Activated T-cell treated with anti-CD3 and anti-CD28 coated beads, Interleukin-2, amount 50 U/mL, for 4 hours (primary cell): ENCODE data around the gene CTDSP1. TPM values are rescaled to one million over a fixed set of nuclear protein-coding genes. Genes with fewer than 3 reads are reported as not detected.
A peak's percentile ranks its signal among the peaks of the same experiment; 100 is the strongest.

Source experiments
- ATAC-seq, 2 donors: fragments of 200-7000 bp; cut with Tn5 transposase; one replicate each; pipeline ENCODE4 v1.10.0; 2021
- DNase-seq: peaks from one replicate; pipeline ENCODE4 v3.0.0-alpha.2; 2020
- H3K27me3 Mint-ChIP-seq: one replicate; pipeline ENCODE4 v1.8.0; 2021; ENCODE audit warnings: low read depth, mixed read lengths
- H3K36me3 Mint-ChIP-seq: one replicate; pipeline ENCODE4 v1.8.0; 2022; ENCODE audit warnings: mixed read lengths; ENCODE audit not compliant: insufficient read depth
- H3K4me1 Mint-ChIP-seq: one replicate; pipeline ENCODE4 v1.8.0; 2021; ENCODE audit warnings: low read depth, mixed read lengths
- H3K4me3 Mint-ChIP-seq: one replicate; pipeline ENCODE4 v1.8.0; 2021; ENCODE audit warnings: mild to moderate bottlenecking, moderate library complexity, mixed read lengths
- H3K9me3 Mint-ChIP-seq: one replicate; pipeline ENCODE4 v1.8.0; 2021; ENCODE audit warnings: mixed read lengths
- total RNA-seq, 3 donors: library from RNA; stranded (reverse); gene quantifications; one replicate each; pipeline ENCODE4 v1.2.1, GENCODE V29; 2021

The CTDSP1 gene
- total RNA-seq, 3 donors from 2014 or later, result 42.8 to 58.0 (median 52.7) TPM

DNA sequence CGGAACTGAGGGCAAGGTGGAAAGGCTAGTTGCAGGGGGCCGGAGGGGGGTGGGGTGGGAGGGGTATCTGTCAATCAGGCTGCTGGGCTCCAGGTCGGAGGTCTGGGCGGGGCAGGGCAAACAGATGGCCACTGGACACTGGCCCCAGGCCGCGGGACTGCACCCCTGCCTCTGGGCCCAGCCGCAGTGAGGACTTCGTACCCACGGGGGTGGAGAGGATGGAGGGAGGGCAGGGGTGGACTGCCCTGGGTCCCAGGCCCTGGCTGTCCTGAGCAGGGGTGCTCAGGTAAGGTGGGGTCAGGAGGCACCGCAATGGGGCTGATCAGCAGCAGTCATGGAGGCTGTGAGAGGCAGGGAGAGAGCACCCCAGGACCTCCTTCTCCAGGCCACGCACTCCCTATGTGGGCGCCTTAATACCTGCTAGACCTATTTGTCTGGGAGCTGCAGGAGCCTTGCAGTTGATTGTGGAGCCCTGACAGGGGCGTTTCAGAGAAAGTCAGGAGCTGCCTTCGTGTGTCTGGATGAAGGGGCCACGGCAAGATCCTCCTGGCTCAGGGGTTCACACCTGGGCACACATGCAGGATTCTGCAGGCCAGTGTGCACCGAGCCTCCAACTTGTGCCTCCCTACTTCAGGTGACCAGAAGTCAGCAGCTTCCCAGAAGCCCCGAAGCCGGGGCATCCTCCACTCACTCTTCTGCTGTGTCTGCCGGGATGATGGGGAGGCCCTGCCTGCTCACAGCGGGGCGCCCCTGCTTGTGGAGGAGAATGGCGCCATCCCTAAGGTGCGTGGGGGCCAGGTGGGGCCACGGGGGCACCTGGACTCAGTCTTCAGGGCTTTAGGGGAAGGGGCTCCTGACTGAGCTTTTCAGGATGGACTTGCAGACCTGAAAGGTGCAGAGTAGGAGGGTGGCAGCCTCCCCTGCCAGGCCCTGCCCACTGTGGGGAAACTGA lies 1.5 kb downstream of the CTDSP1 start:
- Mint-ChIP-seq H3K27me3 (no peaks in the 10 kb centered on the region), H3K4me1 (peaks cover 53% of the 10 kb centered on the region), H3K9me3 (no peaks in the 10 kb centered on the region), H3K4me3 (peak overlapping the region; percentile 90), H3K36me3 (peaks cover 3% of the 10 kb centered on the region)
- ATAC-seq, result no peak
- no peak for DNase-seq

DNA sequence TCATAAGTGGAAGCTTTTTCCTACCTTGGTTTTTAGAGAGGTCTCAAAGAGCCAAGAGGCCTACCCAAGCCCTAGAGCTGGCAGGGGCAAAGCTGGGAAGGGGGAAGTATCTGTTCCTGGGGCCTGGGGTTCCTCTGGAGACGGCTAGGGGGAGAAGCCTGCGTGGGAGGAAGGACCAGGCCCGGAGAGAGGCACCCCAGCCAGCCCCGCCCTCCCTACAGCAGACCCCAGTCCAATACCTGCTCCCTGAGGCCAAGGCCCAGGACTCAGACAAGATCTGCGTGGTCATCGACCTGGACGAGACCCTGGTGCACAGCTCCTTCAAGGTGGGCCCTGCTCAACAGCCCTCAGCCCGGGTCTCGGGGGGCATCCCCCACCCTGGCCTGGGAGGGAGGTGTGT lies 2.2 kb downstream of the CTDSP1 start:
- ATAC-seq (no peak), DNase-seq (no peak)
- Mint-ChIP-seq H3K9me3 (no peaks in the 10 kb centered on the region), H3K36me3 (peaks cover 3% of the 10 kb centered on the region), H3K4me3 (peak overlapping the region; percentile 90), H3K4me1 (peaks cover 51% of the 10 kb centered on the region), H3K27me3 (no peaks in the 10 kb centered on the region)

DNA sequence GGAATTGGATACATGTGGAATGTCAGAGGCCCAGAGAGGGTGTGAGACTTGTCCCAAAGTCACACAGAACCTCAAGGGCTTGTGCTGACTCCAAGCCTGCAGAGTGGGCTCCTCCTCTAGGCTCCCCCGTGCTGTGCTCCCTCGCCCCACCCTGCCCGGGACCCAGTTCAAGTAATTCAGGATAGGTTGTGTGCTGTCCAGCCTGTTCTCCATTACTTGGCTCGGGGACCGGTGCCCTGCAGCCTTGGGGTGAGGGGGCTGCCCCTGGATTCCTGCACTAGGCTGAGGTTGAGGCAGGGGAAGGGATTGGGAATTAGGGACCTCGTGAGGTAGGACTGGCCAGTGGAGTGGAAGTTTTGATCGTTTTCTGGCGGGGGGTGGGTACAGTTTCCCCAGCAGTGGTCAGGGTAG lies 2.8 kb downstream of the CTDSP1 start:
- ATAC-seq, result no peak
- no peak for DNase-seq
- H3K27me3 Mint-ChIP-seq, result no peaks in the 10 kb centered on the region
- peaks cover 49% of the 10 kb centered on the region for H3K4me1 Mint-ChIP-seq
- H3K36me3 Mint-ChIP-seq, result peaks cover 3% of the 10 kb centered on the region
- no peak overlapping the region for H3K4me3 Mint-ChIP-seq
- H3K9me3 Mint-ChIP-seq, result no peaks in the 10 kb centered on the region

DNA sequence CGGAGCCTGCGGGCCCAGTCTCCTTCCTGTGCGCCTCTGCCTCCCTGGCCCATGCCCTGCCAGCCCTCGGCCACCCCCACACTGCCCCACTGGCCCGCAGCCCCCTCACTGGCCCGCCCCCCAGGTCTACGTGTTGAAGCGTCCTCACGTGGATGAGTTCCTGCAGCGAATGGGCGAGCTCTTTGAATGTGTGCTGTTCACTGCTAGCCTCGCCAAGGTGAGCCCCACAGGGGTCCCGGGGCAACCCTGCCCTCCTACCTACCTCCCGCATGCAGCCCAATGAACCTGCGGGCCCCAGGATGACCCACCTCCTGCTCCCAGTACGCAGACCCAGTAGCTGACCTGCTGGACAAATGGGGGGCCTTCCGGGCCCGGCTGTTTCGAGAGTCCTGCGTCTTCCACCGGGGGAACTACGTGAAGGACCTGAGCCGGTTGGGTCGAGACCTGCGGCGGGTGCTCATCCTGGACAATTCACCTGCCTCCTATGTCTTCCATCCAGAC lies 3.3 kb downstream of the CTDSP1 start:
- ATAC-seq (no peak), DNase-seq (no peak)
- peaks cover 47% of the 10 kb centered on the region for H3K4me1 Mint-ChIP-seq
- no peaks in the 10 kb centered on the region for H3K9me3 Mint-ChIP-seq
- H3K27me3 Mint-ChIP-seq, result no peaks in the 10 kb centered on the region
- peak overlapping the region; percentile 45 for H3K4me3 Mint-ChIP-seq
- H3K36me3 Mint-ChIP-seq, result peaks cover 3% of the 10 kb centered on the region

DNA sequence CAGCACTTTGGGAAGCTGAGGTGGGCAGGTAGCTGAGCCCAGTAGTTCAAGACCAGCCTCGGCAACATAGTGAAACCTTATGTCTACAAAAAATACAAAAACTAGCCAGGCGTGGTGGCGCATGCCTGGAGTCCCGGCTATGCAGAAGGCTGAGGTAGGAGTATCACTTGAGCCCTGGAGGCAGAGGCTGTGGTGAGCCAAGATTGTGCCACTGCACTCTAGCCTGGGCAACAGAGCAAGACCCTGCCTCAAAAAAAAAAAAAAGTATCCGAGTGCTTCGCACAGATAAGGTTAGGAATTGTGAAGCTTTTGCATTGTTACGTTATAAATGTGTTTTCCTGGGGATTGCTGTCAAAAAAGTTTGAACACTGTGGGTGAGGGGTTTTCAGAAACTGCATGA lies 4.1 kb downstream of the CTDSP1 start:
- DNase-seq (no peak), ATAC-seq (no peak)
- Mint-ChIP-seq H3K4me1 (peaks cover 48% of the 10 kb centered on the region), H3K36me3 (peaks cover 3% of the 10 kb centered on the region), H3K4me3 (no peak overlapping the region), H3K27me3 (no peaks in the 10 kb centered on the region), H3K9me3 (no peaks in the 10 kb centered on the region)

DNA sequence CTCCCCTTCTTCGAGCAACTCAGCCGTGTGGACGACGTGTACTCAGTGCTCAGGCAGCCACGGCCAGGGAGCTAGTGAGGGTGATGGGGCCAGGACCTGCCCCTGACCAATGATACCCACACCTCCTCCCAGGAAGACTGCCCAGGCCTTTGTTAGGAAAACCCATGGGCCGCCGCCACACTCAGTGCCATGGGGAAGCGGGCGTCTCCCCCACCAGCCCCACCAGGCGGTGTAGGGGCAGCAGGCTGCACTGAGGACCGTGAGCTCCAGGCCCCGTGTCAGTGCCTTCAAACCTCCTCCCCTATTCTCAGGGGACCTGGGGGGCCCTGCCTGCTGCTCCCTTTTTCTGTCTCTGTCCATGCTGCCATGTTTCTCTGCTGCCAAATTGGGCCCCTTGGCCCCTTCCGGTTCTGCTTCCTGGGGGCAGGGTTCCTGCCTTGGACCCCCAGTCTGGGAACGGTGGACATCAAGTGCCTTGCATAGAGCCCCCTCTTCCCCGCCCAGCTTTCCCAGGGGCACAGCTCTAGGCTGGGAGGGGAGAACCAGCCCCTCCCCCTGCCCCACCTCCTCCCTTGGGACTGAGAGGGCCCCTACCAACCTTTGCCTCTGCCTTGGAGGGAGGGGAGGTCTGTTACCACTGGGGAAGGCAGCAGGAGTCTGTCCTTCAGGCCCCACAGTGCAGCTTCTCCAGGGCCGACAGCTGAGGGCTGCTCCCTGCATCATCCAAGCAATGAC lies 4.8 kb downstream of the CTDSP1 start:
- H3K4me1 Mint-ChIP-seq, result peaks cover 48% of the 10 kb centered on the region
- no peaks in the 10 kb centered on the region for H3K9me3 Mint-ChIP-seq
- DNase-seq, result no peak

DNA sequence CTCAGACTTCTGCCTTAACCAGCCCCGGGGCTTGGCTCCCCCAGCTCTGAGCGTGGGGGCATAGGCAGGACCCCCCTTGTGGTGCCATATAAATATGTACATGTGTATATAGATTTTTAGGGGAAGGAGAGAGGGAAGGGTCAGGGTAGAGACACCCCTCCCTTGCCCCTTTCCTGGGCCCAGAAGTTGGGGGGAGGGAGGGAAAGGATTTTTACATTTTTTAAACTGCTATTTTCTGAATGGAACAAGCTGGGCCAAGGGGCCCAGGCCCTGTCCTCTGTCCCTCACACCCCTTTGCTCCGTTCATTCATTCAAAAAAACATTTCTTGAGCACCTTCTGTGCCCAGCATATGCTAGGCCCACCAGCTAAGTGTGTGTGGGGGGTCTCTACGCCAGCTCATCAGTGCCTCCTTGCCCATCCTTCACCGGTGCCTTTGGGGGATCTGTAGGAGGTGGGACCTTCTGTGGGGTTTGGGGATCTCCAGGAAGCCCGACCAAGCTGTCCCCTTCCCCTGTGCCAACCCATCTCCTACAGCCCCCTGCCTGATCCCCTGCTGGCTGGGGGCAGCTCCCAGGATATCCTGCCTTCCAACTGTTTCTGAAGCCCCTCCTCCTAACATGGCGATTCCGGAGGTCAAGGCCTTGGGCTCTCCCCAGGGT lies 5.5 kb downstream of the CTDSP1 start:
- no peaks in the 10 kb centered on the region for H3K9me3 Mint-ChIP-seq
- no peak for DNase-seq
- H3K4me3 Mint-ChIP-seq, result peak overlapping the region; percentile 80
- H3K27me3 Mint-ChIP-seq, result no peaks in the 10 kb centered on the region
- peaks cover 3% of the 10 kb centered on the region for H3K36me3 Mint-ChIP-seq
- peaks cover 48% of the 10 kb centered on the region for H3K4me1 Mint-ChIP-seq
- ATAC-seq, result no peak

More for the DNA sequence above, 4.8 kb downstream of the CTDSP1 start:
- no peak overlapping the region for H3K4me3 Mint-ChIP-seq
- H3K36me3 Mint-ChIP-seq, result peaks cover 3% of the 10 kb centered on the region
- ATAC-seq, result no peak
- no peaks in the 10 kb centered on the region for H3K27me3 Mint-ChIP-seq

DNA sequence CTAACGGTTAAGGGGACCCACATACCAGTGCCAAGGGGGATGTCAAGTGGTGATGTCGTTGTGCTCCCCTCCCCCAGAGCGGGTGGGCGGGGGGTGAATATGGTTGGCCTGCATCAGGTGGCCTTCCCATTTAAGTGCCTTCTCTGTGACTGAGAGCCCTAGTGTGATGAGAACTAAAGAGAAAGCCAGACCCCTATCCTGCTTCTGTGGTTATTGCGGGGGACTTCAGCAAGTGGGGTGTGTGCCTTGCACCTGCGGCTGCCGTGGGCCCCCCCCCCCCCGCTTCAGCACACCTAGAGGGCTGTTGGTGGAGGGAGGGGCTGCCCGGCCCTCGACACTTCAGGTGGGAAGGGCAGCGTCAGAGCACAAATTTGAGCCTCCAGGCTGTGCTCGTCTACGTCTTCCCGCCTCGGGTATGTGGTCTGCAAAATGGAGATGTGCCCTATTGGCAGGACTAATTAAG lies 6.1 kb downstream of the CTDSP1 start:
- DNase-seq, result no peak
- peaks cover 48% of the 10 kb centered on the region for H3K4me1 Mint-ChIP-seq
- H3K27me3 Mint-ChIP-seq, result no peaks in the 10 kb centered on the region
- no peaks in the 10 kb centered on the region for H3K9me3 Mint-ChIP-seq
- H3K4me3 Mint-ChIP-seq, result peak overlapping the region; percentile 80
- H3K36me3 Mint-ChIP-seq, result peaks cover 3% of the 10 kb centered on the region
- ATAC-seq, result peak; percentile 15 to 21

DNA sequence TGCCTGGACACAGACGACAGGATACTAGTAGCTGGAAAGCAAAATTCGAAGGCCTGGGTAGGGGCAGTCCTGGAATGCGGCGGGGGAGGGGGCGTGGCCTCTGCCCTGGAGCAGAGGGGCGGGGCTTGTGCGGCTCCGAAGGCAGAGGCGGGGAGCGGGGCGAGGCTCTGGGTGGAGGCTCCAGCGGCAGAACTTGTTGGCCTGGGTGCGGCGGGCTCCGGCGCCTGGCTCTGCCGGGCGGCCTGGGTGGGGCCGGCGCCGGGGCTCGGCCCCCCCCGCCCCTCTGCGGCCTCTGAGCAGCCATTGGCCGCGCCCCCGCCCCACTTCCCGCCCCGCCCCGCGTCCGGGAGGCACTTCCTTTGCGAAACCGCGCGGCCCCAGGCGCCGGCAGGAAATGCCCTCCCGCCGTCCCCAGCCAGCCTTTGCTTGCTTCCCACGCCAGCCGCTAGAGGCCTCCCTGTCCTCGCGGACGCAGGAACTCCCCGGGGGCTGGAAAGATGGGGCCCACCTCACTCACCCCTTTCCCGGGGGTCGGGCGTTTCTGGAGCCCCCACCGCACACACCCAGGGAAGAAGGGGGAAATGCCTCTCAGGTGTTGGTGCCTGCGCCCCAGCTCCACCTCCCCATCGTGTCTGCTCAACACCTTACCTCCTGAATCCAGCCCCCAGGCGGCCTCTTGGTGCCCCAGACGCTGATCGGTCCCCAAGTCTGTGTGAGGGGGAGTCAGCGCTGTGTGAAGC lies 6.7 kb downstream of the CTDSP1 start:
- Mint-ChIP-seq H3K36me3 (peaks cover 3% of the 10 kb centered on the region), H3K4me3 (peak overlapping the region; percentile 80), H3K9me3 (no peaks in the 10 kb centered on the region), H3K27me3 (no peaks in the 10 kb centered on the region), H3K4me1 (peaks cover 47% of the 10 kb centered on the region)
- peak; percentile 78 to 84 for ATAC-seq
- DNase-seq, result peak; percentile 85

DNA sequence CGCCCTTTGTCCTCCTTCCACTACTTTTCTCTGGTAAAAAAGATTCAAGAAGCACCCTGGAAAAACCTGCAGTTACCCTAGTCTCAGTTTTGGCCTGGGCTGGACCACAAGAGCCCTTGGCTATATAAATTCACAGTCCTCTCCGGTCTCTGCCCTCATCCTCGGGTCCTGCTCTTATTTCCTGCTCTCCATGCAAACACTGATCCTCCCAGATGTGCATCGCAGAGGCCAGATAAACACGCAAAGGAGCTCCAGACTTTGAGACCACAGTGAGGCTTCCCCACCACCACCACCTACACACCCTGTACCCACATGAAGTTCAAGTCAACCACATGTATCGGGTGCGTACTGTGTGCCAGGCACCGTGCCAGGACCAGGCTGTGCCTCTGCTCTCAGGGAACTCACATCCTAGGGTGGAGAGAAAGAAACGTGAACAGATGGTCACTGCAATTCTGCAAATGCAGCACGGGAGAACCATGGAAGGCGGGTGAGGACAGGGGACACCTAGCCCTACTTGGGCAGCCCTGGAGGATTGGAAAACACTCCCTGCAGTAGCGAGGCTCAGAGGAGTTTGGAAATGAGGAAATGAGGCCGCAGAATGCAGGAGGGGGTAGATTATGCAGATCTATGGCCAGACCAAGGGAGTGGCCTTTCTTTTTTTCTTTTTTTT lies 7.4 kb downstream of the CTDSP1 start:
- Mint-ChIP-seq H3K36me3 (peaks cover 3% of the 10 kb centered on the region), H3K4me1 (peaks cover 43% of the 10 kb centered on the region), H3K4me3 (peak overlapping the region; percentile 72), H3K9me3 (no peaks in the 10 kb centered on the region), H3K27me3 (no peaks in the 10 kb centered on the region)
- DNase-seq (peak; percentile 62), ATAC-seq (peak; percentile 27 to 36)

DNA sequence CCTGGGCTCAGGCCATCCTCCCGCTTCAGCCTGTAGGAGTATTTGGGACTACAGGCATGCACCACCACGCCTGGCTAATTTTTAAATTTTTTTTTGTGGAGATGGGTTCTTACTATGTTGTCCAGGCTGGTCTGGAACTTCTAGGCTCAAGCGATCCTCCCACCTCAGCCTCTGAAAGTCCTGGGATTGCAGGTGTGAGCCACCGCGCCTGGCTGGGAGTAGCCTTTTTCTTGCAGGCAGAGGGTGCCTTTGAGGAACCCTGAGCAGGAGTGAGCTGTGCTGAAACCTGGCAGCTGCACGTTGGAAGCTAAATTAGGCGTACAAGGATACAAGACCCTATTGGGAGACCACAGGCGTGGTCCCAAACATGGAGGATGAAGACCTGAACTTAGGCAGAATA lies 8.0 kb downstream of the CTDSP1 start:
- Mint-ChIP-seq H3K4me1 (peaks cover 48% of the 10 kb centered on the region), H3K9me3 (no peaks in the 10 kb centered on the region), H3K4me3 (no peak overlapping the region), H3K36me3 (peaks cover 3% of the 10 kb centered on the region), H3K27me3 (no peaks in the 10 kb centered on the region)
- ATAC-seq (no peak), DNase-seq (no peak)

DNA sequence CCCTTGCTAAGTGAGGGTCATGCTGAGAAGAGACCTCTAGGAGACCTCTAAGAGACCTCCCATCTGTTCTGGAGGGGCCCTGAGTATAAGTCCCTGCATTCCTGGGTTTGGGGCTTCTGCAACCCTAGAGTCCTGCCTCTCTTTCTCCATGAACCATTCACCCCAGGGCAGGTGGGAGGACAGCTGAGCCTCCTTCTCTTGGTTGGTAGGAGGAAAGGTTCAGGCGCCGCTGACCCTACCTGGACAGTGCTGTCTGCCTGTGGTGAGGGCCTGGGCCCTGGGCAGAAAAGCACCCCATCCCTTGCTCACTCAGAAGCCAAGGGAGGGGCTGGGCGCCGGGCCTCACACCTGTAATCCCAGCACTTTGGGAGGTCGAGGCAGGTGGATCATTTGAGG lies 18.7 kb downstream of the CTDSP1 start:
- no peak for DNase-seq
- no peak overlapping the region for H3K4me3 Mint-ChIP-seq
- no peaks in the 10 kb centered on the region for H3K4me1 Mint-ChIP-seq
- H3K36me3 Mint-ChIP-seq, result no peaks in the 10 kb centered on the region
- no peaks in the 10 kb centered on the region for H3K9me3 Mint-ChIP-seq
- no peak for ATAC-seq
- no peaks in the 10 kb centered on the region for H3K27me3 Mint-ChIP-seq

DNA sequence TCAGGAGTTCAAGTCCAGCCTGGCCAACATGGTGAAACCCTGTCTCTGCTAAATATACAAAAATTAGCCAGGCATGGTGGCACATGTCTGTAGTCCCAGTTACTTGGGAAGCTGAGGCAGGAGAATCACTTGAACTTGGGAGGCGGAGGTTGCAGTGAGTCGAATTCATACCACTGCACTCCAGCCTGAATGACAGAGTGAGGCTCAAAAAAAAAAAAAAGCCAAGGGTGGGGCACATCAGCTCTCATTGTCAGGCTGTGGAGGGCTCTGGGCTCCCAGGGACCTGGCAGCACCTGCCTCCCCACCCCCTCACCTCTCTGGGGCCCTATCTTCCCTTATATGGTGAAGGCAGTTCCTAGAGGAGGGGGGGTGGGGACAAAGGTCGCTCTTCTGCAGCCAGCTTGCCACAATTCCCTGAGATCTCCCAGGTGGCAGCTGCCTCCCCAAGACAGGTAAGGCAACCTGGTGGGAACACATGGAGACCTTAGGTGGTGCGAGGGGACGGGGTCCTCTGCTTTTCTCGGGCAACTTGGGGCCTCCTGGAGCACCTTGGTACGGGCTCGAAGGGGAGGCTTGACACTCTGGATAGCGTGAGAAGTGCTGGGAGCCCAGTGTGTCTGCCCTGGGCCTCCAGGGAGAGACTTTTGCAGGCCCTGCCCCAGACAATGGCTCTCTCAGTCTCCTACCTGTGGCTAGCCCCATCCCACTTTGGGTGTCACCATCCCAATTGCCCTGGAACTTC lies 19.2 kb downstream of the CTDSP1 start, which contains the start of gene VIL1:
Gene VIL1 (plus strand): TSS at position 407 of the 742 bp plus-strand sequence. CDS start 4,656 bp downstream, outside the sequence.
- ATAC-seq, result no peak
- Mint-ChIP-seq H3K27me3 (no peaks in the 10 kb centered on the region), H3K36me3 (no peaks in the 10 kb centered on the region), H3K9me3 (no peaks in the 10 kb centered on the region), H3K4me3 (no peak within 1 kb of the TSS), H3K4me1 (no peaks in the 10 kb centered on the region)
- DNase-seq, result no peak
